HG02943 (cell line): ENCODE measurements around the gene LCE5A.
"Not testable (repeated sequence)": the region's sequence is repeated elsewhere in the genome, so short reads cannot be mapped to it uniquely, and the experiment has no call there.

Source experiments
- ATAC-seq: cut with Tn5 transposase; IDR thresholded peaks from one replicate; pipeline ENCODE4 v1.9.1; 2021; ENCODE audit warnings: mild to moderate bottlenecking, low read depth, moderate library complexity; ENCODE audit not compliant: unreplicated experiment

Gene LCE5A

GRCh38 chr1:152510503-152510902 is at the start of gene LCE5A:
Gene LCE5A (plus strand): TSS chr1:152510803. CDS start chr1:152511535, 732 bp downstream.
- no peak for ATAC-seq

- ATAC-seq = no peak
Measured at GRCh38 chr1:152461544-152461943, 49.1 kb upstream of the LCE5A start.

GRCh38 chr1:152462636-152463035 is 48.0 kb upstream of the LCE5A start:
- ATAC-seq = no peak

GRCh38 chr1:152466217-152466616 is 44.4 kb upstream of the LCE5A start:
- no peak for ATAC-seq

GRCh38 chr1:152473887-152474537 is 36.6 kb upstream of the LCE5A start:
- no peak for ATAC-seq

GRCh38 chr1:152479792-152480595 is 30.6 kb upstream of the LCE5A start:
- no peak for ATAC-seq

- no peak for ATAC-seq
Measured at GRCh38 chr1:152481869-152482664, 28.5 kb upstream of the LCE5A start.

- ATAC-seq = no peak
Measured at GRCh38 chr1:152486400-152487006, 24.1 kb upstream of the LCE5A start.

GRCh38 chr1:152487871-152488270 is 22.7 kb upstream of the LCE5A start:
- no peak for ATAC-seq

- not testable (repeated sequence) for ATAC-seq
Measured at GRCh38 chr1:152491537-152491936, 19.1 kb upstream of the LCE5A start.

GRCh38 chr1:152495066-152495675 is 15.4 kb upstream of the LCE5A start:
- no peak for ATAC-seq

- ATAC-seq = no peak
Measured at GRCh38 chr1:152497273-152497672, 13.3 kb upstream of the LCE5A start.

- ATAC-seq = no peak
Measured at GRCh38 chr1:152501704-152502103, 8.9 kb upstream of the LCE5A start.

GRCh38 chr1:152502496-152503180 is 8.0 kb upstream of the LCE5A start:
- ATAC-seq = no peak

GRCh38 chr1:152505083-152505482 is 5.5 kb upstream of the LCE5A start:
- ATAC-seq = no peak

- no peak for ATAC-seq
Measured at GRCh38 chr1:152506899-152507498, 3.6 kb upstream of the LCE5A start.

GRCh38 chr1:152511596-152511995 is 993 bp downstream of the LCE5A start:
- ATAC-seq = no peak

- no peak for ATAC-seq
Measured at GRCh38 chr1:152513081-152513480, 2.5 kb downstream of the LCE5A start.

- no peak for ATAC-seq
Measured at GRCh38 chr1:152514715-152515433, 4.3 kb downstream of the LCE5A start.
